HepG2 (cell line): ENCODE measurements around the gene VAMP5. TPM values are rescaled to one million over a fixed set of nuclear protein-coding genes. Genes with fewer than 3 reads are reported as not detected.

ENCODE experiments used
- ARID5B ChIP-seq: IDR thresholded peaks from 2 replicates; pipeline ENCODE4 v1.4.0; 2020; ENCODE audit warnings: mild to moderate bottlenecking, missing genetic modification reagents
- CBFB ChIP-seq: sonication (generic); formaldehyde crosslinking; IDR thresholded peaks from 2 replicates; pipeline ENCODE4 v1.4.0; 2020; ENCODE audit warnings: missing genetic modification reagents
- CENPBD1 ChIP-seq: sonication (generic); formaldehyde crosslinking; IDR thresholded peaks from 2 replicates; pipeline ENCODE4 v1.8.0; 2022; ENCODE audit warnings: missing genetic modification reagents, low read depth, mild to moderate bottlenecking, borderline replicate concordance
- FOXP4 ChIP-seq: sonication (generic); formaldehyde crosslinking; IDR thresholded peaks from 2 replicates; pipeline ENCODE4 v1.4.0; 2020; ENCODE audit warnings: missing genetic modification reagents
- GATAD2A ChIP-seq: IDR thresholded peaks from 2 replicates; pipeline ENCODE4 v1.6.1; 2016
- KAT7 ChIP-seq: IDR thresholded peaks from 2 replicates; pipeline ENCODE4 v1.6.1; 2018; ENCODE audit warnings: borderline replicate concordance, missing compliant biosample characterization
- KLF9 ChIP-seq: IDR thresholded peaks from 2 replicates; pipeline ENCODE4 v1.6.1; 2016; ENCODE audit warnings: low read depth
- NR2F6 ChIP-seq, 2 experiments: IDR thresholded peaks; 2 replicates each; pipeline ENCODE4 v1.6.1; 2016; ENCODE audit warnings: antibody characterized with exemption in 1 of 2, mild to moderate bottlenecking in 1 of 2
- SSRP1 ChIP-seq: IDR thresholded peaks from 2 replicates; pipeline ENCODE4 v1.6.1; 2016; ENCODE audit warnings: control low read depth
- TFDP2 ChIP-seq: sonication (generic); formaldehyde crosslinking; IDR thresholded peaks from 2 replicates; pipeline ENCODE4 v1.4.0; 2020; ENCODE audit warnings: missing genetic modification reagents
- ZNF281 ChIP-seq: sonication (generic); formaldehyde crosslinking; IDR thresholded peaks from 2 replicates; pipeline ENCODE4 v1.4.0; 2020; ENCODE audit warnings: missing genetic modification reagents, borderline replicate concordance
- ZNF331 ChIP-seq: sonication (generic); formaldehyde crosslinking; IDR thresholded peaks from 2 replicates; pipeline ENCODE4 v1.4.0; 2020; ENCODE audit warnings: missing genetic modification reagents
- ZNF766 ChIP-seq: sonication (generic); formaldehyde crosslinking; IDR thresholded peaks from 2 replicates; pipeline ENCODE4 v1.5.0; 2020; ENCODE audit warnings: missing genetic modification reagents, borderline replicate concordance
- ZSCAN21 ChIP-seq: sonication (generic); formaldehyde crosslinking; IDR thresholded peaks from 2 replicates; pipeline ENCODE4 v1.8.0; 2022; ENCODE audit warnings: mild to moderate bottlenecking, missing genetic modification reagents, moderate library complexity, borderline replicate concordance
- ZSCAN5A ChIP-seq: sonication (generic); formaldehyde crosslinking; IDR thresholded peaks from 2 replicates; pipeline ENCODE4 v1.8.0; 2022; ENCODE audit warnings: mild to moderate bottlenecking, missing genetic modification reagents, borderline replicate concordance
- polyA plus RNA-seq, 8 experiments: library from polyadenylated mRNA; depleted of rRNA in 3 of 8; stranded (reverse) in 7 of 8; unstranded in 1 of 8; fragments of >200 nt; fragmentation: Illumina TruSeq in 4 of 8; extraction: Trizol in 4 of 8; gene quantifications; 2 replicates each; pipeline versions ENCODE4 v1.2.1 to v1.2.3, GENCODE V29; 2011 to 2016; ENCODE audit warnings: low read depth in 4 of 8, missing spikeins in 1 of 8, mixed read lengths in 1 of 8; ENCODE audit not compliant: insufficient read depth in 1 of 8
- total RNA-seq, 5 experiments: library from RNA; depleted of rRNA; stranded (reverse); fragments of >200 nt; fragmentation: Illumina TruSeq; extraction: Trizol; gene quantifications; 2 replicates each; pipeline ENCODE4 v1.2.3, GENCODE V29; 2016; ENCODE audit warnings: low read depth in 1 of 5

VAMP5 gene
- total and polyA plus RNA-seq, 2 of the 13 experiments (the other 11 are each of a cell fraction or from before 2014, with no cell fraction given): 7.2 to 56.7 TPM

GRCh38 chr2:85551698-85552678 lies 32.2 kb upstream of the VAMP5 start (continued):
- 0 out of 2 replicates have a peak, but pooled peaks have one; percentile 49 for TF ChIP-seq ZSCAN5A (CRISPR knock-in tag)
- TF ChIP-seq SSRP1 (CRISPR knock-in tag): peak; percentile 80; the same call in 1 of the 2 replicates
- TF ChIP-seq ARID5B (CRISPR knock-in tag): peak; percentile 59; the same call in 1 of the 2 replicates
- TF ChIP-seq ZNF281 (CRISPR knock-in tag): peak; percentile 33; the same call in 1 of the 2 replicates
- no peak for TF ChIP-seq CENPBD1 (CRISPR knock-in tag)
- TF ChIP-seq KLF9 (CRISPR knock-in tag): no peak
- TF ChIP-seq ZSCAN21 (CRISPR knock-in tag): no peak
- peak; percentile 55; the same call in 1 of the 2 replicates for TF ChIP-seq CBFB
- TF ChIP-seq KAT7 (CRISPR knock-in tag): peak; percentile 75; the same call in 1 of the 2 replicates
- TF ChIP-seq GATAD2A (CRISPR knock-in tag): peak; percentile 72
- no peak for TF ChIP-seq TFDP2 (CRISPR knock-in tag)
- peak; percentile 51; the same call in 1 of the 2 replicates for TF ChIP-seq ZNF331
- 0 out of 2 replicates have a peak, but pooled peaks have one; percentile 15 for TF ChIP-seq FOXP4 (CRISPR knock-in tag)
- TF ChIP-seq NR2F6 (IDR thresholded peaks at IDR 0.05): no peak
- TF ChIP-seq NR2F6 (CRISPR knock-in tag; IDR thresholded peaks at IDR 0.05): 0 out of 2 replicates have a peak, but pooled peaks have one; percentile 15
- TF ChIP-seq ZNF766 (CRISPR knock-in tag): no peak
